Sigmoid colon (tissue), 7 donors: ENCODE measurements around the gene GNAT1. TPM values are rescaled to one million over a fixed set of nuclear protein-coding genes. Genes with fewer than 3 reads are reported as not detected.
A peak's percentile ranks its signal among the peaks of the same experiment; 100 is the strongest.

Experiments
- DNase-seq: peaks from one replicate; pipeline ENCODE4 v3.0.0-alpha.2; 2019
- H3K27ac ChIP-seq, 4 donors: fragments of 200-600 bp; sonication (generic); one replicate each; pipeline ENCODE4 v1.5.1; 2016 to 2019; ENCODE audit warnings: mild to moderate bottlenecking in 1 of 4
- H3K27me3 ChIP-seq, 3 donors: fragments of 200-600 bp; sonication (generic); one replicate each; pipeline ENCODE4 v1.5.1; 2019; ENCODE audit warnings: mild to moderate bottlenecking in 1 of 3
- H3K36me3 ChIP-seq, 4 donors: fragments of 200-600 bp; sonication (generic); one replicate each; pipeline ENCODE4 v1.5.1; 2016 to 2019
- H3K4me1 ChIP-seq, 4 donors: fragments of 200-600 bp; sonication (generic); one replicate each; pipeline ENCODE4 v1.5.1; 2017 to 2019
- H3K4me3 ChIP-seq, 4 donors: fragments of 200-600 bp; sonication (generic); one replicate each; pipeline ENCODE4 v1.5.1; 2017 to 2019; ENCODE audit warnings: mild to moderate bottlenecking in 2 of 4, moderate library complexity in 1 of 4
- H3K9me3 ChIP-seq, 4 donors: fragments of 200-600 bp in 3 of 4; sonication (generic) in 3 of 4; one replicate each; pipeline versions ENCODE4 v1.5.1 to v1.6.1; 2013 to 2019
- CTCF ChIP-seq, 4 experiments: fragments of 450-650 bp in 3 of 4; fragments of 200-600 bp in 1 of 4; IDR thresholded peaks; one replicate each; pipeline ENCODE4 v1.5.1; 2016 to 2019; ENCODE audit warnings: antibody characterized with exemption in 4 of 4, mild to moderate bottlenecking in 3 of 4, moderate library complexity in 2 of 4
- EP300 ChIP-seq, 4 donors: sonication (generic); formaldehyde crosslinking; IDR thresholded peaks; one replicate each; pipeline ENCODE4 v1.6.1; 2017; ENCODE audit warnings: antibody characterized with exemption in 4 of 4
- POLR2A ChIP-seq, 2 donors: fragments of 450-650 bp; IDR thresholded peaks; one replicate each; pipeline ENCODE4 v1.6.1; 2016; ENCODE audit warnings: antibody characterized with exemption in 2 of 2, mild to moderate bottlenecking in 2 of 2, moderate library complexity in 2 of 2
- POLR2AphosphoS5 ChIP-seq, 4 donors: sonication (generic); formaldehyde crosslinking; IDR thresholded peaks; one replicate each; pipeline ENCODE4 v1.6.1; 2017; ENCODE audit warnings: antibody characterized with exemption in 4 of 4
- WGBS, 2 donors: extraction: QIAGEN DNeasy Blood & Tissue Kit; methylation state at CpG; one replicate each; pipeline ENCODE4 v1.1.7; 2013; 5-methylcytosine and 5-hydroxymethylcytosine counted together
- intact Hi-C: fragments of 100-400 bp; cut with DNase I; formaldehyde crosslinking; loops from one replicate; pipeline ENCODE4 v1.15.1; 2023
- polyA plus RNA-seq, 3 donors: library from polyadenylated mRNA; stranded (reverse); fragments of 200-250 nt; gene quantifications; one replicate each; pipeline ENCODE4 v1.2.3, GENCODE V29; 2013
- total RNA-seq, 4 donors: library from RNA; depleted of rRNA; stranded (reverse); fragments of >200 nt; gene quantifications; one replicate each; pipeline ENCODE4 v1.1.0, GENCODE V29; 2016
- donor health status: healthy with polysubstance abuse.
- donor health status: Bipolar disorder and iron deficiency.
- donor health status: healthy.

GNAT1 gene
- total and polyA plus RNA-seq, 7 donors, result 0.06 TPM; not detected in 6

- no peak for DNase-seq
- TF ChIP-seq POLR2AphosphoS5 (IDR thresholded peaks at IDR 0.05), result no peak
- TF ChIP-seq POLR2A (IDR thresholded peaks at IDR 0.05), result no peak
- TF ChIP-seq EP300 (IDR thresholded peaks at IDR 0.05), result no peak
- no peak for TF ChIP-seq CTCF (IDR thresholded peaks at IDR 0.05)
- 89 to 90% methylated on average over 4 of the region's 4 CpGs for WGBS, 2 donors
- intact Hi-C loops, result no loop called here
- no peak overlapping the region for H3K4me3 ChIP-seq
- H3K27me3 ChIP-seq, result no peaks in the 10 kb centered on the region
- no peak overlapping the region for H3K27ac ChIP-seq
- peaks cover 0 to 30% (median 15%) of the 10 kb centered on the region in 4 donors for H3K4me1 ChIP-seq
- no peaks in the 10 kb centered on the region for H3K9me3 ChIP-seq
- no peaks in the 10 kb centered on the region for H3K36me3 ChIP-seq
These were observed 41.8 kb downstream of the GNAT1 start for GRCh38 chr3:50233176-50233575.

DNA sequence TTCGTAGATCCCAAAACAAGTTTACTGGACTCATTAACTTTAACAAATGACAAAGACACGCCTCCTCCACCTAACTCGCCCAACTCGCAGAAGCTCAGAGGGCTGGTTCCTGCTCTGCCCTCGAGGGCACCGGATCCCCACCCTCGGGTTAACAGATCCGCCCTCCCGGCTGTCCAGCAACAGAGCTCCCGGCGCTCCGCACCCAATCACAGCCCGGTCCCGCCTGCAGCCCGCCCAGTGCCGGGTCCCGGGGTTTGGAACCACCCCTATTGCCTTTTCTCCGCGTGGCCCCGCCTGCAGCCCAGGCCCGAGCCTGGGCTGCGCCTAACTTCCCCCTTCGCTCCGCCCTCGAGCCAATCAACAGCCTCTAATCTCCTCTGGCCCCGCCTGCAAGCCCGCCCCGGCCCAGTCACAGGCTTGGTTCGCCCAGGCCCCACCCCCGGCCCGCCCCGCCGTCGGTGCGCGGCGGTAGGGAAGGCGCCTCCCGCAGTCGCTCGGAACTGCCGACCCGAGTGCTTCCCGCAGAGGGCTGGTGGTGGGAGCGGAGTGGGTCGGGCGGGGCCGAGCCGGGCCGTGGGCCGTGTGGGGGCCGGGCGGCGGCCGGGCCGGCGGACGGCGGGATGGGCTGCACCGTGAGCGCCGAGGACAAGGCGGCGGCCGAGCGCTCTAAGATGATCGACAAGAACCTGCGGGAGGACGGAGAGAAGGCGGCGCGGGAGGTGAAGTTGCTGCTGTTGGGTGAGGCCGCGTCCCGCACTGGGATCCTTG lies 44.5 kb downstream of the GNAT1 start, which contains the start of gene GNAI2:
TSS of gene GNAI2 (plus strand) at position 489 of the 768 bp plus-strand sequence. CDS start at position 621, 132 bp downstream.
- TF ChIP-seq CTCF (IDR thresholded peaks at IDR 0.05) (no peak), POLR2AphosphoS5 (IDR thresholded peaks at IDR 0.05) (peak; percentile 94 to 98 (median 97)), POLR2A (IDR thresholded peaks at IDR 0.05) (peak; percentile 30 to 40), EP300 (IDR thresholded peaks at IDR 0.05) (no peak)
- H3K27me3 ChIP-seq, result no peaks in the 10 kb centered on the region
- H3K27ac ChIP-seq, result peak within 1 kb of the TSS; percentile 87 to 94 (median 90)
- H3K4me3 ChIP-seq, result peak within 1 kb of the TSS; percentile 63 to 96 (median 74)
- no peaks in the 10 kb centered on the region for H3K9me3 ChIP-seq
- DNase-seq, result peak; percentile 100
- H3K4me1 ChIP-seq, result peaks cover 0 to 53% (median 39%) of the 10 kb centered on the region in 4 donors
- H3K36me3 ChIP-seq, result no peaks in the 10 kb centered on the region
- intact Hi-C loops, result no loop called here
- 0 to 1% methylated on average over 75 of the region's 75 CpGs for WGBS, 2 donors

- no peaks in the 10 kb centered on the region for H3K36me3 ChIP-seq
- H3K4me3 ChIP-seq, result peak overlapping the region; percentile 63 to 96 (median 74)
- no peaks in the 10 kb centered on the region for H3K27me3 ChIP-seq
- no peaks in the 10 kb centered on the region for H3K9me3 ChIP-seq
- no peak for TF ChIP-seq POLR2A (IDR thresholded peaks at IDR 0.05)
- TF ChIP-seq POLR2AphosphoS5 (IDR thresholded peaks at IDR 0.05), result peak in 1 of 4 donors; percentile 4
- peaks cover 0 to 60% (median 46%) of the 10 kb centered on the region in 4 donors for H3K4me1 ChIP-seq
- intact Hi-C loops, result no loop called here
- peak overlapping the region; percentile 87 to 94 (median 90) for H3K27ac ChIP-seq
- WGBS, 2 donors, result 3 to 21% methylated on average over 13 of the region's 13 CpGs
- no peak for DNase-seq
These were observed 45.2 kb downstream of the GNAT1 start for GRCh38 chr3:50236484-50237132.

- no peaks in the 10 kb centered on the region for H3K9me3 ChIP-seq
- no peaks in the 10 kb centered on the region for H3K27me3 ChIP-seq
- 14 to 50% methylated on average over 7 of the region's 7 CpGs for WGBS, 2 donors
- no peak for DNase-seq
- no peaks in the 10 kb centered on the region for H3K36me3 ChIP-seq
- H3K4me1 ChIP-seq, result peaks cover 0 to 66% (median 52%) of the 10 kb centered on the region in 4 donors
- TF ChIP-seq POLR2AphosphoS5 (IDR thresholded peaks at IDR 0.05) (peak in 1 of 4 donors; percentile 4), POLR2A (IDR thresholded peaks at IDR 0.05) (no peak), EP300 (IDR thresholded peaks at IDR 0.05) (no peak)
- intact Hi-C loops, result no loop called here
- H3K4me3 ChIP-seq, result peak overlapping the region; percentile 63 to 96 (median 74)
- peak overlapping the region; percentile 87 to 94 (median 90) for H3K27ac ChIP-seq
These were observed 45.8 kb downstream of the GNAT1 start for GRCh38 chr3:50237133-50237651.

DNA sequence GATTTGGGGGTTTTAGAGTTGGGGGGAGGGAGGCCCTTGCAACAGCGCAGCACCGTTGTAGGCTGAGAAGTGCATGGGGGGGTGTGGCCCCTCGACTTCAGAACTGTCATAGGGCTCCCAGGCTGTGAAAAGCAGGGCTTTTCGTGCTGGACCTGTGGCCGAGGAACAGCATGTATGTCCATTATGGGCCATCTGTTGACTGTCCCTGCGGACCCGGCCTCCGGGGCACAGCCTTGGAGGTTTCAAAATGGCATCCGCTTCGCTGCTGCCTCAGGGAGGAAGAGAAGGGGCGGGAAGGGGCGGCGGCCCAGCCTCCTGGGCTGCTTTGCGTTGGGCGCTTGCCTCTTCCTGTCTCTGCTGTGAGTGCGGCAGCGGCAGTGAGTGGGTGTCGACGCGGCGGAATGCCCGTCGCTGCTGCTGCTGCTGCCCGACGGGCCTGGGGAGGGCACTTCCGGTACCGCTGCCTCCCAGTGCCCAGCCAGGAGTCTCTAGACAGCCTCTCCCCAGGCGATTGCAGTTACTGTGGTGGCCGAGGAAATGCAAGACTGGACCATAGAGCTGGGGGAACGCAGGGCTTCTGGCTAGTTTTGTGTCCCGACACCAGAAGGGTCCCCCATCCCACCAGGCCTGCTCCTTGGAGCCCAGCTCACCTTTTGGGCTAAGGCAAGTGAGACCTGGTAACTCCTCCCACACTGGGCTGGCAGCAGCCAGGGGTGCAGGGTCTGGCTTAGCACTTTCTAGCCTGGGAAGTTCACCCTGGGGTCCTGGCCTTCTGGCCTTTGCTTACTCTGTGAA lies 46.5 kb downstream of the GNAT1 start:
- Histone ChIP-seq H3K36me3 (no peaks in the 10 kb centered on the region), H3K9me3 (no peaks in the 10 kb centered on the region), H3K4me1 (peaks cover 0 to 73% (median 60%) of the 10 kb centered on the region in 4 donors), H3K27me3 (no peaks in the 10 kb centered on the region), H3K4me3 (peak overlapping the region; percentile 63 to 96 (median 74)), H3K27ac (peak overlapping the region; percentile 87 to 94 (median 90))
- intact Hi-C loops, result no loop called here
- TF ChIP-seq EP300 (IDR thresholded peaks at IDR 0.05), result no peak
- TF ChIP-seq CTCF (IDR thresholded peaks at IDR 0.05), result peak in 1 of 4 experiments; percentile 22
- TF ChIP-seq POLR2AphosphoS5 (IDR thresholded peaks at IDR 0.05), result peak; percentile 48 to 89 (median 76)
- peak in 1 of 2 donors; percentile 40 for TF ChIP-seq POLR2A (IDR thresholded peaks at IDR 0.05)
- 2 to 6% methylated on average over 31 of the region's 31 CpGs for WGBS, 2 donors
- peak; percentile 93 for DNase-seq
